Measurements from ENCODE around the gene EIF4E2.

Gene EIF4E2, protein sequence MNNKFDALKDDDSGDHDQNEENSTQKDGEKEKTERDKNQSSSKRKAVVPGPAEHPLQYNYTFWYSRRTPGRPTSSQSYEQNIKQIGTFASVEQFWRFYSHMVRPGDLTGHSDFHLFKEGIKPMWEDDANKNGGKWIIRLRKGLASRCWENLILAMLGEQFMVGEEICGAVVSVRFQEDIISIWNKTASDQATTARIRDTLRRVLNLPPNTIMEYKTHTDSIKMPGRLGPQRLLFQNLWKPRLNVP

DNA sequence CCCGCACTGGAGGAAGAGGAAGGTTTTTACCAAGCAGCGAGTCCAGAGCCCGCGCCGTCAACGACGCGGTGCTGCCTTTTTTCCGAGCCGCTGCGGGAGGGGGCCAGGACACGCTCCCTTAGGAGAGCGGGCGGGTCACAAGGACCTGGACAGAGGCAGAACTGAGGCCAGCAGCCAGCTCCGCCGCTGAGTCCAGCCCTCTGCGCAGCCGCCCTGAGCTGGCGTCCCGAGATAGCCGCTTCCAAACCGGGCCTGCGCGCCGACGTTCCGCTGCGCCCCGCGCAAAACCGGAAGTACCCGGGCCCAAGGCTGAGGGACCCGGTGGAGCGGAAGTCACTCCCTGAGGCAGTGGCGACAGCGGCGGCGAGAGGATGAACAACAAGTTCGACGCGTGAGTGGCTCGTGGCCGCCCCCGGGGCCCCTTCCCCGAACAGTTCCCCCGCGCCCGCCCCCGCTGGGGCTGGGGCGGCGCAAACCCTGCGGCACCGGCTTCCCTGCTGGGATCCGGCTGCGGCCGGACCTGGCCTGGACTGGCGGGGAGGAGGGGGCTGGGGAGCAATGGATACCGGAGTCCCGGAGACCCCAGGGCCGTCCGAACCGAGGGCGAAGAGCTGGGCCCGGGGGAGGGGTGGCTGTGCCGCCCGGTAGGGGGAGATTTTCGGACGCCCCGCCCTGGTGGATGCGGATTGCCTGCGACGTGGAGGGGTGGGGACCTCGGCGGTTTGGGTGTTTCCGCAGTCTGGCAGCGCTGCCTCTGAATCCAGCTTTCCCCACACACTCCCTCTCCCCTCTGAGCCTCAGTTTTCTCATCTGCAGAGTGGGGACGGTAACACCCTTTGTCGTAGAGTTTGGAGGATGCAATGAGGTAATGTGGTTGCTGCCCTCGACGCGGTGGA lies at the start of gene EIF4E2, which contains the start of gene TIGD1:
TSS of gene EIF4E2 (plus strand) at position 336 of the 896 bp plus-strand sequence. CDS start at position 372, 36 bp downstream.
TSS of gene TIGD1 (minus strand) at position 204 of the 896 bp plus-strand sequence. CDS start 675 bp downstream, outside the sequence.
- peak; percentile 65 for DNase-seq

DNA sequence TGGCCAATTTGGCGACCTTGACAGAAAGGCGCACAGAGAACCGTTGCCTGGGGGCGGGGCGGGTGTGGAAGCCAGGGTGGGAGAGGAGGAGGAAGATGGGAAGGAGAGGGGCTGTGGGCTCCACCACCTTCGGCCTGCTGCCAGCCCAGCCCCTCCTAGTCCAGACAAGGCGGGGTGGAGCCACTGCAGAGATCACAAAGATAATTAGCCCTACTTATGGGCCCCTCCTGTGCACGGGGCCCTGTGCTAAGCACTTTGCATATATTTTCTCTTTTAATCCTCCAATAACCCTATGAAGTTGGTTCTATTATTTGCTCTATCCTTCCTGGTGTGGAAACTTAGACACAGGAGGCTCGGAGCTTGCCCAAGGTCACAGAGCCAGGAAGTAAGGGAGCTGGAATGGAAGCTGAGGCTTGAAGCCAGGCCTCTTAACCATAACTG lies 49.1 kb upstream of the EIF4E2 start:
- DNase-seq, result no peak

DNA sequence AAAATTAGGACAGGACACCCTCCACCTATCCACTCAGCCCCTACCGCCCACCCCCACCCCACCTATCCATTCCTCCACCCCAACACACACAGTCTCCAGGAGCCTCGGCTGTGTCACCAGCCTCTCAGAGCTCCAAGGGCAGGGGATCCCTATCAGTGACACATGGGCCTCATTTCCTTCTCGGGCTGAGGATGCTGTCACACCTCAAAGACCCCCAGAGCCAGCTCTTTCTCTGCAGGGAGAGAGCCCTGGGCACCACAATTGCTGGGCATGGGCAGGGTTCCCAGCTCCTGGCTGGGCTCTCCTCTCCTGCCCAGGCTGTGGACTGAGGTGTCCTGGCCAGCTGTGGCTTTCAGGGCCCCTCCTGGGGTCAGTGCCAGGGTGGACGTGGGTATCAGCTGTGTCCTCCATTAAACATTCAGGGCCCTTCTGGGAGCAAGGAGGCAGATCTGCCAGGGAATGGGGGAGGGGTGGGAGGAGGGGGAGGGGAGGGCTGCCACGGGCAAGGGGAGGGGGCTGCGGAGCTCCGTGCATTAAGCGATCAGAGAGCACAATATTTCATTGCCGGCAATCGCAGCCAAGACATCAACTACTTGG lies 48.6 kb upstream of the EIF4E2 start:
- DNase-seq, result no peak

DNA sequence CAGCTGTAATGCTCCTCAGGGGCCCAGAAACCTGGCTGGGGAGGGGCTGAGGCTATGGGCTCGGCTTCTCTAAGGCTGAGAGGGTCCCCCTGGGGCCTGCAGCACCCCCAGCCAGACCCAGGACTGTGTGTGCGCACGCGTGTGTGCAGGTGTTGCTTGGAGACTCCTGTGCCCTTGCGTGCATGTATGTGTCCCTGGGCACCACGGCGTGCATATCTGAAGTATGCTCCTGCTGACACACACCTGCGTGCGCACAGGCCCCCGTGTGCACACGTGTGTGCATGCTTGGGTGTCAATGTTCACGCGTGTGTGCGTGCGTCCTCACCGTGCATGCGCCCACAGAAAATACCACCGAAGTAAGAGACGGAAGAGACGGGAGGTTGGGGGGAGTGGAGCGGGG lies 48.0 kb upstream of the EIF4E2 start:
- no peak for DNase-seq

DNA sequence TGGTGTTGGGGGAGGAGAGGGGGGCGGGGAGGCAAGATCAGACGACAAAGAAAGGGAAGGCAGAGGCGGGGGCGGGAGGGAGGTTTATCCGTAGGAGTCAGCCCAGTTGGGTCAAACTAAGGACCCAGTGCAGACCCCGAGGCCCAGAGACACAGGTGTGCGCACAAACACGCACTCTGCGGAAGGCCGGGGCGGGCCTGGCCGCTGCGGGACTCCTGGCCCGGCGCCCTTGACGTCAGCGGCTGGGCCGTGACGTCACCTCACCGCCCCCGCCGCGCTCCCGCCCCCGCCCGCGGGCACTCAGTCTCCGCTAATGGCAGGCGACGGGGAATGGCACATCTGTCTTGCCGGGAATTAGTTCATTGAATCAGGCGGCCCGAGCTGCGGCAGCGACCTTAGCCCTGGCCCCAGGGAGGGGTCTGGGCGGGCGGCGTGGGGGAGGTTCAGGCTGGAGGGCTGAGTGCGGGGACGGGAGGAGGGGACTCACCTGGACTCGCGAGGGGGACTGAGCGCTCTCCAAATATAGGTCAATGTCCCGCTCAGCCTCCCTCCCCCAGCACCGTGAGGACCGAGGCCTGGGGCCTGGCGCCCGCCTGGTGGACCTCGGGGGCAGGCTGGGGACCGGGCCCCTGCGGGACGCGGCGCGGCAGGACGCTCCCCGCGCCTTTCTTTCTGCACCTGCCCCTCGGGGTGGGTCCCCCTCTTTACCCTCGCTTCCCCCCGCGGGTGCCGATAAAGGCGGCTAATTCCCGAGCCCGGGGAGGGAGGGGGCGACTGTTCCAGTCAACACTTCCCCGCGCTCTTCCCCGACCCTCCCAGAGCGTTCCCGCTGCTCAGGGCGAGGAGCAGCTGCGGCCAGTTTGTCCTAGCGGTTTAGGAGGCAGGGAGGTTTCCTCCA lies 47.3 kb upstream of the EIF4E2 start:
- no peak for DNase-seq

DNA sequence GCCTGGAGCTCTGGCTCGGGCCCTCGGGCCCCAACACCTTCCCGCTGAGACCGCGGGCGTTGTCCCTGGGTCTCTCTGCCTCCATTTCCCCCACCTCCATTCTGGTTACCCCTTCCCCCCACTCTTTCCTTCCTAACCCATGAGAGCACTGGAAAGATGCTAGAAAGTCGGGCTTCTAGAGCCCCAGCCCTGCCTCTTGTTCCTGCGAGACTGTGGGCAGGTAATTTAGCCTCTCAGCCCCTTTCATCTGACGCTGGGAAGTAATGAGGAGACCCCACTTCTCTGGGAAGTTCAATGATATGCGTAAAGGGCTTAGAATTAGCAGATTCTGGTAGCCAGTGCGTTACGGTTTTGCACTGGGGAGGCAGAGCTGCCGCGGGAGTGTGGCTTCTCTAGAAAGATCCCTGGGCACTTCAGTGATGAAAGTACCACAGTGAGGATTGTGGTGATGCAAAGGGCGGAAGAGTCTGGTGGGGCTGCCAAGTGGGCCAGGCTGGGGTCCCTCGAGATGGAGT lies 46.6 kb upstream of the EIF4E2 start:
- DNase-seq, result no peak

DNA sequence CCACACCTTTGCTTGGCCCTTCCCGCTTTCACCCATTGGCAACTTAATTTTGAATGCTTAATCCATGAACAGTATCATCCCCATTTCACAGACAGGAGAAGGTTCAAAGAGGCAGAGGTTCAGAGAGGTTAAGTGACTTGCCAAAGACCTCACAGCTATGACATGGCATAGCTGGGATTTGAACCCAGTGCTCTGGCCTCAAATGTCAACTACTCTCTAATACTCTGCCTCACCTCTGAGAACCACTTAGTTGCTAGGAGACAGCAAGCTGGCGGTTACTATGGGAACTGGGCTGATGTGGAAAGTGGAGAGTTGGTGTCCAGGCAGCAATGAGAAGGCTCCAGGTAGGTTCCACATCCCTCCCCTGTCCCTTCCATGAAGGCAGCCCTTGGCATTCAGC lies 46.1 kb upstream of the EIF4E2 start:
- peak; percentile 40 for DNase-seq

DNA sequence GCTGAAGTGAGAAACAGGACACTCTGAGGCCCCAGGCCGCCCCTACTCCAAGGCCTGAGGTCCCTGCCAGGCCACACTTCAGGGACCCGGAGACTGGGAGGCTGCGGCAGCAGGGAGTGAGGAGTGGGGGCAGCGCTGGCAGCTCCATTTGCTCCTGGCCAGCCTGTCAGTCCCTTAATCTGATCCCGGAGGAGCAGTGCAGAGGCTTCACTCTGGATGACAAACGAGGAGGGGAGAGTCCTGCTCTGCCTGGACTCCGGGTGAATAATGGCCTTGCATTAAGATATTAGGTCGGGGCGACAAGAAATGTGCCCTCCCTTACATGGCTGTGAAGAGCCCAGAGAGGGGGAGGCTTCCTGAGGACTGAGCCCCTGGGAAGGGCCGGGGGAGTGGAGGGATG lies 44.6 kb upstream of the EIF4E2 start:
- DNase-seq, result no peak

DNA sequence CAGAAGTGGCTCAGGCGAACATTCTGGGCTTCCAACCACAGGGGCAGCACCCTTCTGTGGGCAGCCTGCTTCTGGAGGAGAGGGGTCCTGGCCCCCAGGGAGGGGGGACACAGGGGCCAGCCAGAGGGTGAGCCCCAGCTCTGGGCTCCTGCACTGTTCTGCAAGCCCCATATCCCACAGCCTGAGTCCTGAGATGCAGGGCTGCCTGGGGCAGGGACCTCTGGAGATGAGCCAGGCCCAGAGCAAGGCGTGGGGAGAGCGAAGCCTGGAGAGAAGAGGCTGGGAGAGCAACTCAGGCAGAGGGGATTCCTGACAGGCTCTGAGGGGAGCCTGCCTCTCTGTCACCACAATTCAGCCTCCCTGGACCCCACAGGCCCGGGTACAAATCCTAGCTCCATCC lies 43.8 kb upstream of the EIF4E2 start:
- no peak for DNase-seq

DNA sequence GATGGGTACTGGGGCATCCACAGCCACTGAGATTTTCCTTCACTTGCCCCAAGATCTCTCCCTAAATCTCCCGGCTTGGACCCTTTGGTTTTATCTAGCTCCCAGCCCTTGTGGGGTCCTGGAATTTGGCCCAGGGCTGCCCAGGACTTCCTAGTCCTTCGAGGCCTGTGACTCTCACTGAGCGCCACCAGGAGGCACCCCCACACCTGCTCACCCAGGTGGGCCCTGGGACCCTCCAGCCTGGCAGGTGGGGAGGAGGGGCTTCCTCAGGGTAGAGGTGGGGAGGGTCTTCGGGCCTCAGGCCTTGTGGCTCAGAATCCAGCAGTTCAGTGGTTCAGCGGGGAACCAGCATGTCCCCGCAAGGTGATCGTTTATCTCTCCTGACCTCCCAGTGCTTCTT lies 42.2 kb upstream of the EIF4E2 start:
- no peak for DNase-seq

DNA sequence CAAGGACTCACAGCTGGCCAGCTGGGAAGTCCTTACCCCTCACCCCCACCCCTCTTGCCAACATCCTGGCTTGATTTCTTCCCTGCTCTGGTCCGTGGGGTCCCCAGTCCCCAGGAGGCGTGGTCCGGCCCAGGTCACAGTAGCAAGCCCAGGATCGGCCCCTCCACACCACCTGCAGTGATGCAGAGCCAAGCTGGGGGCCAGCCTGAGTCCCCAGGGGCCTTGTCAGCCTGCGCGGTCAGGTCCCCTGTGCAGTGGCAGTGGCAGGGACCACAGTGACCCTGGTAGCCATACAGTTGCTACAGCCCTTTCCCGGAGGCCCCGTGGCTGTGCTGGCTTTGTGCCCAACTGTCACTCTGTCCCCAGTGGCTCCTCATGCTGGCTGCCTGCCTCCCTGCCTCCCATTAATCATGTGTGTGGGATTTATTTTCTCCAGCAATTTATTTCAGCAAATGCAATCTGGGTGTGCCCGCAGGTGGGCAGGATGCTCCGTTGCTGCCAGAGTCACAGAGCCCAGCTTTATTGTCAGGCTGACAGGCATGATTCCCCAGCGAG lies 39.1 kb upstream of the EIF4E2 start:
- DNase-seq, result no peak

DNA sequence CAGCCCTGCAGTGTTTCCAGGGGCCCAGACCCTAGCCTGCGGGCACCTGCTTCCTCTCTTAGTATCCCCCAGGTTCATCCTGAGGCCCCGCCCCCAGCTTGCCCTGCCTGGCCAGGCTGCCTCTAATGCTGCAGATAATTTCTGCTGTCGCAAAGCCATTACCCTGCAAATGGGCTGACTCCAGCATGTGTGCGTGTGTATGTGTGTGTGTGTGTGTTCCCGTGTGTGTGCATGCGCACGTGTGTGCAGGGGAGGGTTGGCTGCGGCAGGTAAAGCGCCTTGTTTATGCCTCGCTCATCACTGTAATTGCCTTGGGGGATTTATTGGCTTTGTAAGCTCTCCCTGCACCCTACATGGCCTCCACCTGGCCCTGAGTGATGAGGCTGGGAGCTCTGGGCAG lies 37.9 kb upstream of the EIF4E2 start:
- no peak for DNase-seq

DNA sequence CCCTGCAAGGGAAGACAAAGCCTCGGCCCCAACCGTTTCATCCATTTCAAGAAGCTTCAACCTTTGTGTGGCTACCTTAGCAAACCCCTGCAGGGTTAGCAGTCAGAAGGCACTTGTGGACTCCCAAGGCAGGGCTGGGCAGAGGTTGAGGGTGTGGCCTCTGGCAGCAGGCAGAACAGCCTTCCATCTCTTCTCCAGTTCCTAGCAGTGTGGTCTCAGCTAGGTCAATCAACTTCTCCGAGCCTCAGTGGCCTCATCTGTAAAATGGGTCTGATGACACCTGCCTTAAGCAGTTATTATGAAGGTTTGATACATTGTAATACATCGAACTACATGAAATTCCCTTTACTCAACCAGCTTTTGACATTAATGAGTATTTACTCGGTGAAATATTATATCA lies 37.1 kb upstream of the EIF4E2 start:
- no peak for DNase-seq

DNA sequence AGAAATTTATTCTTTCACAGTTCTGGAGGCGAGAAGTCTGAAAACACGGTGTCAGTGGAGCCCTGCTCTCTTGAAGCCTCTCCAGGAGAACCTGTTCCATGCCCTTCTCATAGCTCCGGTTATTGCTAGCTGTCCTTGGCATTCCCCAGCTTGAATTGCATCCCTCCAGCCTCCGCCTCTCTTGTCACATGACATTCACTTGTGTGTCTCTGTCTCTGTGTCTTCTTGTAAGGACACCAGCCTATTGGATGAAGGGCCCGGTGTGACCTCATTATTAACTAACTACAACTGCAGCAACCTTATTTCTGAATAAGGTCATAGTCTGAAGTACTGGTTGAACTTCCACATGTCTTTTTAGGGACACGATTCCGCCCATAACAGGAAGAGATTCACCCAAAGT lies 34.9 kb upstream of the EIF4E2 start:
- DNase-seq, result no peak

DNA sequence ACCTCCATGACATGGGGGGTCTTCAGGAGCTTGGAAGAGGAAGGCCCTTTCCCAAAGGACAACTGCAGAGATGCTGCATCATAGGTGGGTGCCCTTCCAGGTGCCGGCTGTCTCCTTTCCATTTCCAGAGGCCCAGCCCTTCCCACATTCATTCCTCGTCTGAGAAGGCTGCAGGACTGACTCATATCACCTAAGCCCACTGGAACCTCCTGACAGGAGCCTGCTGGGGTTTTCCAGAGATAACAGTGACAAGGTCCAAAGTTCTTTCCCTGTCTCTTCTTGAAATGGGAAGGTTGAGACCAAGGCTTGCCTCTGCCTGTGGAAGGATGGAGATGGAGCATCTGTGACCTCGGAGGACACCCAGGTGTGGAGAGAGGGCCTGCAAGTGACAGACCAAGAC lies 33.9 kb upstream of the EIF4E2 start:
- DNase-seq, result no peak

DNA sequence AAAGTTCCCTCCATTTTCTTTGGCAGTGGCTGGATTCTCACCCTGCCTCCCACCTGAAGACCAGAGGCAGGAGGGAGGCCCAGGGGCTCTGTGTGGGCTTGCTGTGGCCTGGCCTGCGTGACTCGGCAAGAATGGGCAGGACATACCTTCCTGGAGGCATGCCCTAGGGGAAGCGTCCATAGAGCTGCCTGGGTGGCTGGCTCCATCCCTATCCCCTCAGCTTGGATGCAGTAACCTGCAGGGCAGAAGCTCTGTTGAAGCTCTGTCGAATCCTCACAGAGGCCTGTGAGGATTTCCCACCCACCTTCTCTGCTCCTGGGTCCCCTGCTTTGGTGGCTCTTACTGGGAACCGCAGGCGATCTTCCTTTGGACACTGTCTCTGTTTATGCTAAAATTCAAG lies 31.6 kb upstream of the EIF4E2 start:
- no peak for DNase-seq

DNA sequence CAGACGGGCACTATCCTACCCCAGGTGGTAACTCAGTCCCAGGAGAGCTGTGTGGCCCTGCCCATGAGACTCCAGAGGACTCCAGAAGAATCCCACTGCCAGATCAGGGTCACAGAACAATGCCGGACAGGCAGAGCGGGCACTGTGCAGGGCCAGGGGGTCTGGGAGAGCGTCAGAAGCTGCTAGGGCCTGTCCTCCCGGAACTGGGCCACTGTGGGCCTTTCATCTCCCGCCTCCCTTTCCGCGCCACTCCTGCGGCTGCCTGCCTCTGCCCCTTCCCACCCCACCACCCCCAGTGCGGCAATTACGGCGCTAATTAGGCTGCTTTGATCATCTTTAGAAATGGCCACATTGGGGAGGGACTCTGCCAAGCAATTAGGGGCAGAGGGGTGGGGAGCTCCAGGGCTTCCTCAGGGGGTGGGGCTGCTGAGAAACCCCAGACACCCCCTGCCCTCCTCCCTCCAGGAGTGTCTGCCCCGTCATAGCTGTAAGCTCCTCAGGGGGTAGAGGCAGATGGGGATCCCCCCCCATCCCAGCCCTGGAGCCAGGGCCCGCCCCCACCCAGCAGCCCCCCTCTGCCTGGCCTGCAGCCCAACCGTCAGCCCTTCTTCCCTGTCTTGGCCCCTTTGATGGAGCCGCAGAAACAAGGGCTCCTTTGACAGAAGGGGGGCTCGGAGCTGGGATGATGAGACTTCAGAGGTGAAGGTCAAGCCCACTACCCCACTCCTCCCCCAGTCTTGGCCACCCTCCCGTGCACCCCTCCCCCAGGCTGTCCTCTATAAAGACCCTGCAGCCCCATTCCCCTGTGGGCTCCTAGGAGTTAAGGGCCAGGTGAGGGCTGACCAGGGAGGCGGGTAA lies 30.7 kb upstream of the EIF4E2 start, which contains the start of gene PRSS56:
TSS of gene PRSS56 (plus strand) at position 808 of the 858 bp plus-strand sequence. CDS start 211 bp downstream, outside the sequence.
- no peak for DNase-seq

DNA sequence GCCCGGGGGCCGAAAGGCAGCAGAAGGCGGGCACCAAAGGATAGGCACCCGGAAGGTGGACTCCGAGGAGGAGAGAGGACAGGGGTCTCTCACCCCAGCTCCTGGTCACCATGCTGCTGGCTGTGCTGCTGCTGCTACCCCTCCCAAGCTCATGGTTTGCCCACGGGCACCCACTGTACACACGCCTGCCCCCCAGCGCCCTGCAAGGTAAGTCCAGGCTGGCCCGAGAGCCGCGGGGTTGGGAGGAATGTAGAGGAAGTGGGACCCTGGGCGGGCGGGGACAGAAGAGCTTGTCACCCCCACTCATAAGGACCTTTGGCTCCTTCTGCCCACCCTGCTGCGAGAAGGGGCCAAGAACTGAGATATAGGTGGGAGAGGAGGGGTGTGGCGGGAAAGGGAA lies 30.0 kb upstream of the EIF4E2 start:
- no peak for DNase-seq

DNA sequence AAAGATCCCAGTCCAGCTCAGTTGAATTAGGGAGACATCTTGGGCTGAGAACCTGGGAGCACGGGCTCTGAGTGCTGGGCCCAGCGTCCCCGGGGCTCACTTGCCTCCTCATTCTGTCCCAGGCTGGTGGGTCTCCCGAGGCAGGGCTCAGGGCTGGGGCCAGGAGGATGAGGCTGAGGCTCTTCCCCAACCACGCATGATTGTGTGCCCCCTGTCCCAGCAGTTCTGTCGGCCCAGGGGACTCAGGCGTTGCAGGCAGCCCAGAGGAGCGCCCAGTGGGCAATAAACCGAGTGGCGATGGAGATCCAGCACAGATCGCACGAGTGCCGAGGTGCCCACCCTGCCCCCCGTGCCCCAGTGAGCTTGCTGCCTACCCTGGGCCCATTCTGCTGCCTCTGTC lies 29.4 kb upstream of the EIF4E2 start:
- DNase-seq, result no peak

DNA sequence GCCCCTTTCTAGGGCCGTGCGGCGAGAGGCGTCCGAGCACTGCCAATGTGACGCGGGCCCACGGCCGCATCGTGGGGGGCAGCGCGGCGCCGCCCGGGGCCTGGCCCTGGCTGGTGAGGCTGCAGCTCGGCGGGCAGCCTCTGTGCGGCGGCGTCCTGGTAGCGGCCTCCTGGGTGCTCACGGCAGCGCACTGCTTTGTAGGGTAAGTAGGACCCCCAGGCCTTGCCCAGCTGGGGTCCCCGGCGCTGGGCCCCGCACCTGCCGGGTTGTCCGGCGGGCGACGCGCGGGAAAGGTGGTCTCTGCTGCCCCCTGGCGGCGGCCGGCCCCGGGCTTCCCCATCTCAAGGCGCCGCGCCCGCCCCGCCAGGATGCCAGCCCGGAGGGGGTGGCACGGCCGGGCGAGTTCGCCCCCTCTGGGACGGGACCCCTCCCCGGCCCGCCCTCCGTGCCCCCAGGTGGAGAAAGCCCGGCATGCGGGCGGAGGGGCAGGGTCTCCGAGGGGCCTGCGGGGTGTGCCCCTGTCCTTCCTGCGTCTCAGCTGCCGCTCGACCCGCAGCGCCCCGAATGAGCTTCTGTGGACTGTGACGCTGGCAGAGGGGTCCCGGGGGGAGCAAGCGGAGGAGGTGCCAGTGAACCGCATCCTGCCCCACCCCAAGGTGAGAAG lies 28.4 kb upstream of the EIF4E2 start:
- no peak for DNase-seq

Data from DMS79 (cell line).